Stomach (tissue), 9 donors: ENCODE data around the gene ACTL7B. TPM values are rescaled to one million over a fixed set of nuclear protein-coding genes. Genes with fewer than 3 reads are reported as not detected.

Experiments
- DNase-seq, 2 donors: peaks; one replicate each; pipeline versions ENCODE4 v3.0.0 to v3.0.0-alpha.2; 2013 to 2019
- H3K27ac ChIP-seq, 5 donors: fragments of 200-600 bp in 4 of 5; sonication (generic) in 4 of 5; one replicate each; pipeline ENCODE4 v1.5.1; 2013 to 2019; ENCODE audit warnings: mild to moderate bottlenecking in 1 of 5, moderate library complexity in 1 of 5
- H3K27me3 ChIP-seq, 3 donors: fragments of 200-600 bp; sonication (generic); one replicate each; pipeline ENCODE4 v1.5.1; 2017 to 2019; ENCODE audit warnings: mixed run types in 1 of 3
- H3K36me3 ChIP-seq, 4 donors: fragments of 200-600 bp; sonication (generic); 1 replicate in 3 of 4; 2 replicates in 1 of 4; pipeline ENCODE4 v1.5.1; 2016 to 2019
- H3K4me1 ChIP-seq, 4 donors: fragments of 200-600 bp; sonication (generic); one replicate each; pipeline ENCODE4 v1.5.1; 2016 to 2019
- H3K4me3 ChIP-seq, 4 donors: fragments of 200-600 bp; sonication (generic) in 3 of 4; one replicate each; pipeline ENCODE4 v1.5.1; 2016 to 2019; ENCODE audit warnings: mild to moderate bottlenecking in 1 of 4
- H3K9me3 ChIP-seq, 4 donors: fragments of 200-600 bp; sonication (generic); one replicate each; pipeline ENCODE4 v1.5.1; 2016 to 2019
- EP300 ChIP-seq: sonication (generic); formaldehyde crosslinking; IDR thresholded peaks from one replicate; pipeline ENCODE4 v1.6.1; 2017; ENCODE audit warnings: antibody characterized with exemption
- POLR2A ChIP-seq, 4 donors: fragments of 450-650 bp; IDR thresholded peaks; one replicate each; pipeline ENCODE4 v1.6.1; 2016; ENCODE audit warnings: antibody characterized with exemption in 4 of 4, control low read depth in 2 of 4, mild to moderate bottlenecking in 1 of 4, moderate library complexity in 1 of 4
- POLR2AphosphoS5 ChIP-seq, 3 donors: sonication (generic); formaldehyde crosslinking; IDR thresholded peaks; one replicate each; pipeline ENCODE4 v1.6.1; 2016; ENCODE audit warnings: antibody characterized with exemption in 3 of 3
- WGBS, 5 donors: extraction: QIAGEN DNeasy Blood & Tissue Kit in 3 of 5; methylation state at CpG; one replicate each; pipeline versions ENCODE4 v1.1.5 to v1.1.7; 2013 to 2018; 5-methylcytosine and 5-hydroxymethylcytosine counted together
- intact Hi-C: fragments of 100-400 bp; cut with DNase I; formaldehyde crosslinking; loops from one replicate; pipeline ENCODE4 v1.15.1; 2023; ENCODE audit warnings: low total_unique reads
- polyA plus RNA-seq, 3 donors: library from polyadenylated mRNA; stranded (reverse); fragments of 200-250 nt; gene quantifications; one replicate each; pipeline ENCODE4 v1.2.3, GENCODE V29; 2013
- total RNA-seq, 5 donors: library from RNA; depleted of rRNA; stranded (reverse); fragments of >200 nt; gene quantifications; one replicate each; pipeline versions ENCODE4 v1.1.0 to v1.2.3, GENCODE V29; 2014 to 2016
- TF ChIP-seq, protein P1 (sequence below), 7 experiments: fragments of 450-650 bp in 4 of 7; fragments of 200-600 bp in 3 of 7; sonication (generic) in 3 of 7; IDR thresholded peaks; one replicate each; pipeline ENCODE4 v1.5.1; 2016 to 2019; ENCODE audit warnings: antibody characterized with exemption in 7 of 7, control low read depth in 2 of 7, mild to moderate bottlenecking in 1 of 7
- donor health status: healthy with polysubstance abuse.
- donor health status: Bipolar disorder and iron deficiency.
- donor health status: healthy.

Gene ACTL7B
- total and polyA plus RNA-seq, 8 donors, result not detected

DNA sequence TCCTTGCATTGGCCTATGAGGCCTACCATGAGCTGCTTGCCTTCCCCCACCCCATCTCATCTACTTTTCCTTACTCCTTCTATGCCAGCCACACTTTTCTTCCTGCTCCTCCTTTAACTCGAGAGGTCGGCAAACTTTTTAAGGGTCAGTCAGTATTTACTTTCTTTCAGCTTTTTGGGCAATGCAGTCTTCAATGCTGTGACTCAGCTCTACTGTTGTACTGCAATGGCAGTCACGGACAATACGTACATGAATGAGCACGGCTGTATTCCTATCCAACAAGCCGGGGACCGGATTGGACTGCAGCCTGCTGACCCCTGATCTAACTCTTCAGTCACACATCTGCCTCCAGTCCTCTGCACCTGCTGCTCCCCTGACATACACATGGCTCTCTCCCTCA is 5.7 kb upstream of the ACTL7B start:
- no peak for TF ChIP-seq POLR2A (IDR thresholded peaks at IDR 0.05)
- 65 to 96% (median 75%) methylated on average over 7 of the region's 7 CpGs for whole genome bisulfite sequencing, 5 donors
- H3K9me3 ChIP-seq, result no peaks in the 10 kb centered on the region
- DNase-seq, result no peak
- H3K27ac ChIP-seq, result no peak overlapping the region
- H3K4me3 ChIP-seq, result no peak overlapping the region
- H3K27me3 ChIP-seq, result no peaks in the 10 kb centered on the region
- no peaks in the 10 kb centered on the region for H3K4me1 ChIP-seq
- intact Hi-C loops, result no loop called here
- H3K36me3 ChIP-seq, result no peaks in the 10 kb centered on the region

DNA sequence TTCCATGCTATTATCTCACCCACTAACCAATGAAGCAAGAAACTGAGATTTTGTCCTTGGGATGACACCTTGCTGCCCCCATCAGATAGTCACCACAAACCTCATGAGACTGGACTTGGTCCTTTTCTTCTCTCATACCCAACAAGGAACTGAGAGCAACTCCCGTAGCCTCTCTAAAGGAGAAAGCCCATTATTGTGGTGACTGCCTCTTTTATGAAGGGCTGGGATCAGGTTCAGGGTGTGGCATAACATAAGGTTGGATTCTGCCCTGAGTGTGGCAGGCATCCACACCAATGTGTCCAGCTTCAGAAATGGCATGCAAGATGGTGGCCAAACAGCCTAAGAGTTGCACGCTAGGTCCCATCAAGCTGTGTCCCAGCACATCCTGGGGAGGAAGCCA is 5.0 kb upstream of the ACTL7B start:
- TF ChIP-seq EP300, result no peak
- DNase-seq, result no peak
- no peaks in the 10 kb centered on the region for H3K4me1 ChIP-seq
- intact Hi-C loops, result no loop called here
- H3K36me3 ChIP-seq, result no peaks in the 10 kb centered on the region
- no peak overlapping the region for H3K27ac ChIP-seq
- H3K4me3 ChIP-seq, result no peak overlapping the region
- H3K9me3 ChIP-seq, result no peaks in the 10 kb centered on the region
- H3K27me3 ChIP-seq, result no peaks in the 10 kb centered on the region
- 78 to 97% (median 83%) methylated on average over 2 of the region's 2 CpGs for WGBS, 5 donors

DNA sequence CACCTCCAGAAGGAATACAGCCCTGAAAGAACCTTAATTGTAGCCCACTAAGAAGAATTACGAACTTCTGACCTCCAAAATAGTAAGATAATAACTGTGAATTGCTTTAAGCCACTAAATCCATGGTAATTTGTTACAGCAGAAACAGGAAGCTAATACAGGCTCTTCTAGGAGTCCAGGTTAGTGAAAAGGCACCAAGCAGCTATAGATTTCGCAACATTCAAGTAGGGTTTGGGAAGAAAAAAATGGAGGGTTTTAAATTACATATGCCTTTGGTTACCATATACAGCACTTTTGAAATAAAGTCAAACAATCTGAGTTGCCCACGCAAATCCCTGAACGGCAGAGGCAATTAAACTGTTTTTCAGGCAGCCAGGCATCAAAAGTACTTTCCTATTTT is 4.6 kb upstream of the ACTL7B start:
- no peak for TF ChIP-seq POLR2AphosphoS5 (IDR thresholded peaks at IDR 0.05)
- no peak for TF ChIP-seq EP300
- TF ChIP-seq, protein P1, sequence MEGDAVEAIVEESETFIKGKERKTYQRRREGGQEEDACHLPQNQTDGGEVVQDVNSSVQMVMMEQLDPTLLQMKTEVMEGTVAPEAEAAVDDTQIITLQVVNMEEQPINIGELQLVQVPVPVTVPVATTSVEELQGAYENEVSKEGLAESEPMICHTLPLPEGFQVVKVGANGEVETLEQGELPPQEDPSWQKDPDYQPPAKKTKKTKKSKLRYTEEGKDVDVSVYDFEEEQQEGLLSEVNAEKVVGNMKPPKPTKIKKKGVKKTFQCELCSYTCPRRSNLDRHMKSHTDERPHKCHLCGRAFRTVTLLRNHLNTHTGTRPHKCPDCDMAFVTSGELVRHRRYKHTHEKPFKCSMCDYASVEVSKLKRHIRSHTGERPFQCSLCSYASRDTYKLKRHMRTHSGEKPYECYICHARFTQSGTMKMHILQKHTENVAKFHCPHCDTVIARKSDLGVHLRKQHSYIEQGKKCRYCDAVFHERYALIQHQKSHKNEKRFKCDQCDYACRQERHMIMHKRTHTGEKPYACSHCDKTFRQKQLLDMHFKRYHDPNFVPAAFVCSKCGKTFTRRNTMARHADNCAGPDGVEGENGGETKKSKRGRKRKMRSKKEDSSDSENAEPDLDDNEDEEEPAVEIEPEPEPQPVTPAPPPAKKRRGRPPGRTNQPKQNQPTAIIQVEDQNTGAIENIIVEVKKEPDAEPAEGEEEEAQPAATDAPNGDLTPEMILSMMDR (IDR thresholded peaks at IDR 0.05), result no peak
- no peak for TF ChIP-seq POLR2A (IDR thresholded peaks at IDR 0.05)
- H3K4me1 ChIP-seq, result no peaks in the 10 kb centered on the region
- no peak for DNase-seq
- H3K4me3 ChIP-seq, result no peak overlapping the region
- no peaks in the 10 kb centered on the region for H3K36me3 ChIP-seq
- 77 to 96% (median 91%) methylated on average over 4 of the region's 4 CpGs for WGBS, 5 donors
- H3K27me3 ChIP-seq, result no peaks in the 10 kb centered on the region
- no peaks in the 10 kb centered on the region for H3K9me3 ChIP-seq
- intact Hi-C loops, result no loop called here
- H3K27ac ChIP-seq, result no peak overlapping the region

DNA sequence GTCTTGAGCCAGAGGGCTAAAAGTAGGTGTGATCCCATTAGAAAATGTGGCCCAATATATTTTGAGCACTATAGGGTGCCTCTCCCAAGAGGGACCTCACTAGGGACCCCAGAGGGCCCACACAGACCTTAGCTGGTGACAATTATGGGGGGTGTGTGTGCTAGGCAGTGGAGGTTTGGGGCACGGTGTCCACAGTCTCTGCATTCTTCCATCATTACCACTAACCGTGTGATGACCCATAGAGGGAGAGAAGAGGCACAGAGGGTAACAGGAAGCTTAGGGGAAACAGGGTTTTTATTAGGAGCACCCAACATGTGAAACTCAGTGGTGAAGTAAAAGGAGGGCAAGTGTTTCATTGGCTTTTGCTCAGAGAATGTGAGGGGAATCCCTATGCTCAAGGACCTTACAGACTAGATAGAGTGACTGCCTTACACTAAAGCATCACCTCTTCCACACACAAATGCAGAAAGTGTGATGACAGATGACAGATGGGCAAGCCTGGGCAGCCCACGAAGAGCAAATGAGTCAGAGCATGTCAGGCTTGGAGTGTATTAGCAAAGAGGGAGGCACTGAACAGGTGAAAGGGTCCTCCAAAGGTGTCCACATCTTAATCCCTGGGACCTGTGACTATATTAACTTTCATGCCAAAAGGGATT is 3.8 kb upstream of the ACTL7B start:
- Histone ChIP-seq H3K27ac (no peak overlapping the region), H3K4me1 (no peaks in the 10 kb centered on the region), H3K27me3 (no peaks in the 10 kb centered on the region), H3K4me3 (no peak overlapping the region), H3K36me3 (no peaks in the 10 kb centered on the region), H3K9me3 (no peaks in the 10 kb centered on the region)
- TF ChIP-seq POLR2A (IDR thresholded peaks at IDR 0.05) (no peak), EP300 (no peak), POLR2AphosphoS5 (IDR thresholded peaks at IDR 0.05) (no peak)
- TF ChIP-seq, protein P1 (IDR thresholded peaks at IDR 0.05), result no peak
- no peak for DNase-seq
- 69 to 84% (median 78%) methylated on average over 3 of the region's 3 CpGs for WGBS, 5 donors
- intact Hi-C loops, result no loop called here

DNA sequence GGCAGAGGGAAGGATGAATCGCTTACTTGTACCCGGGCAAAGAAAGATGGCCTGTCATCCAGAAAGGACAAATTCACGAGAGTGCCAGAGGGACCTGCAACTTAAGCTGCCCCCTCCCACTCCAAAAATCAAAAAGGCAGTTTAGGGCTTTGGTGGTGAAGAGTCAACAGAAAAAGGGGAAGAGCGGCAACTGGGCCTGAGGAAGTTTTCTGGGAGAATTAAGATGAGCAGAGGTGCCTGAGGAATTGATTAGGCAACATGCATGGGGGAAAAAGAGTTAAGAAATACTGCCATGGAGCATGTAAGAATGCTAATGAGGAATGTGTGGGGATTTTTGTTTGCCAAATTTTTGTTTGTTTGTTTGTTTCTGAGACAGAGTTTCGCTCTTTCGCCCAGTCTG is 1.8 kb upstream of the ACTL7B start:
- no peak overlapping the region for H3K27ac ChIP-seq
- no peak overlapping the region for H3K4me3 ChIP-seq
- H3K36me3 ChIP-seq, result no peaks in the 10 kb centered on the region
- intact Hi-C loops, result no loop called here
- no peaks in the 10 kb centered on the region for H3K27me3 ChIP-seq
- 82 to 97% (median 92%) methylated on average over 6 of the region's 6 CpGs for WGBS, 5 donors
- no peak for TF ChIP-seq POLR2AphosphoS5 (IDR thresholded peaks at IDR 0.05)
- no peak for TF ChIP-seq POLR2A (IDR thresholded peaks at IDR 0.05)
- TF ChIP-seq EP300, result no peak
- TF ChIP-seq, protein P1 (IDR thresholded peaks at IDR 0.05), result no peak
- no peaks in the 10 kb centered on the region for H3K4me1 ChIP-seq
- DNase-seq, result no peak
- H3K9me3 ChIP-seq, result no peaks in the 10 kb centered on the region
